Measurements from ENCODE around the gene EXOC7.

EXOC7 gene

GRCh38 chr17:76138896-76139752, 35.5 kb upstream of the EXOC7 start:
- no peak for DNase-seq (ENCODE audit: low read depth, low spot score)

- peak; percentile 73 for DNase-seq (ENCODE audit: low read depth, low spot score)
These were observed 34.8 kb upstream of the EXOC7 start for GRCh38 chr17:76138234-76138895.

GRCh38 chr17:76137351-76138233, 34.0 kb upstream of the EXOC7 start:
- DNase-seq (ENCODE audit: low read depth, low spot score), result no peak

GRCh38 chr17:76137001-76137350, 33.4 kb upstream of the EXOC7 start:
- no peak for DNase-seq (ENCODE audit: low read depth, low spot score)

GRCh38 chr17:76136276-76137000, 32.9 kb upstream of the EXOC7 start:
- no peak for DNase-seq (ENCODE audit: low read depth, low spot score)

GRCh38 chr17:76135810-76136188, 32.2 kb upstream of the EXOC7 start:
- DNase-seq (ENCODE audit: low read depth, low spot score), result no peak

GRCh38 chr17:76134911-76135809, 31.6 kb upstream of the EXOC7 start:
- peak; percentile 60 for DNase-seq (ENCODE audit: low read depth, low spot score)

GRCh38 chr17:76132574-76133338, 29.2 kb upstream of the EXOC7 start:
- no peak for DNase-seq (ENCODE audit: low read depth, low spot score)

GRCh38 chr17:76131692-76132573, 28.3 kb upstream of the EXOC7 start:
- DNase-seq (ENCODE audit: low read depth, low spot score), result no peak

GRCh38 chr17:76131051-76131691, 27.6 kb upstream of the EXOC7 start:
- DNase-seq (ENCODE audit: low read depth, low spot score), result no peak

- no peak for DNase-seq (ENCODE audit: low read depth, low spot score)
These were observed 26.9 kb upstream of the EXOC7 start for GRCh38 chr17:76130473-76130872.

GRCh38 chr17:76125922-76126321, 22.3 kb upstream of the EXOC7 start:
- DNase-seq (ENCODE audit: low read depth, low spot score), result no peak

- no peak for DNase-seq (ENCODE audit: low read depth, low spot score)
These were observed 21.7 kb upstream of the EXOC7 start for GRCh38 chr17:76125391-76125675.

GRCh38 chr17:76124582-76125390, 21.2 kb upstream of the EXOC7 start:
- no peak for DNase-seq (ENCODE audit: low read depth, low spot score)

- DNase-seq (ENCODE audit: low read depth, low spot score), result no peak
These were observed 20.4 kb upstream of the EXOC7 start for GRCh38 chr17:76123749-76124581.

- DNase-seq (ENCODE audit: low read depth, low spot score), result no peak
These were observed 19.6 kb upstream of the EXOC7 start for GRCh38 chr17:76123191-76123499.
